GM19193 (cell line): Measurements from ENCODE around the gene CEBPG.

ENCODE experiments used
- POLR2A ChIP-seq: IDR thresholded peaks from 4 replicates; pipeline ENCODE4 v1.6.1; 2011; ENCODE audit not compliant: insufficient read depth, insufficient read length; ENCODE audit errors: extremely low read depth

The CEBPG gene

DNA sequence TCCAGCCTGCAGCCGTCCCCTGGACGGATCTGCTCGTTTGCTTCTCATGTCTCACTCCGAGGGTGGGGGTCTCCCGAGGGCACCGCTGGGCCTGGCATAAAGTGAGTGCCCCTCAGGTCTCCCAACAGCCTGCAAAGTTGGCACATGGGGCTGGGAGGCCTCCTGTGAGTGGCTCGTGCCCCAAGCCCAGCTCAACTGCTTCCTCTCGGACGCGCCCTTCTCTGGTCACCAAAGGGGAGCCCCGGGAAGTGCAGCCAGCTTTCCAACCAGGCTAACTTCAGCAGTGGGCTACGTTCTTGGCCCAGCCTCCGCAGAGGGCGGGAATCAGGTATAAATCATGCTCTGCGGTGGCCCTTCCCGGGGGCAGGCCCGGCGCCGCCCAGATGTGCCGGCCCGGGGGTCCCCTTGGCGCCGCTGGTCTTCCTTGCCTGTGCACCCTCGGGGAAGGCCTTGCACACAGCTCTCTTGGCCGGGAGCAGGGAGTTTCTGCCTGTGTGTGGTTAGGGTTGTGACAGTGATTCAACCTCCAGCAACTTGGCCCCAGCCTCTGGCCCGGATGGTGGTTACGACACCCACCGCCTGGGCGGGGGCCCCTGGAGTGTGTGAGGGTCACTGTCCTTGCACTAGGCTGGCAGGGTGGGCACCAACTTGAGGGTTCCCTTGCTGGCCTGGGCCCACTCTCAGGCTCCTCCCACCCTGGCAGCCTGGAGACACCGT, 20.7 kb downstream of the CEBPG start:
- no peak for TF ChIP-seq POLR2A

DNA sequence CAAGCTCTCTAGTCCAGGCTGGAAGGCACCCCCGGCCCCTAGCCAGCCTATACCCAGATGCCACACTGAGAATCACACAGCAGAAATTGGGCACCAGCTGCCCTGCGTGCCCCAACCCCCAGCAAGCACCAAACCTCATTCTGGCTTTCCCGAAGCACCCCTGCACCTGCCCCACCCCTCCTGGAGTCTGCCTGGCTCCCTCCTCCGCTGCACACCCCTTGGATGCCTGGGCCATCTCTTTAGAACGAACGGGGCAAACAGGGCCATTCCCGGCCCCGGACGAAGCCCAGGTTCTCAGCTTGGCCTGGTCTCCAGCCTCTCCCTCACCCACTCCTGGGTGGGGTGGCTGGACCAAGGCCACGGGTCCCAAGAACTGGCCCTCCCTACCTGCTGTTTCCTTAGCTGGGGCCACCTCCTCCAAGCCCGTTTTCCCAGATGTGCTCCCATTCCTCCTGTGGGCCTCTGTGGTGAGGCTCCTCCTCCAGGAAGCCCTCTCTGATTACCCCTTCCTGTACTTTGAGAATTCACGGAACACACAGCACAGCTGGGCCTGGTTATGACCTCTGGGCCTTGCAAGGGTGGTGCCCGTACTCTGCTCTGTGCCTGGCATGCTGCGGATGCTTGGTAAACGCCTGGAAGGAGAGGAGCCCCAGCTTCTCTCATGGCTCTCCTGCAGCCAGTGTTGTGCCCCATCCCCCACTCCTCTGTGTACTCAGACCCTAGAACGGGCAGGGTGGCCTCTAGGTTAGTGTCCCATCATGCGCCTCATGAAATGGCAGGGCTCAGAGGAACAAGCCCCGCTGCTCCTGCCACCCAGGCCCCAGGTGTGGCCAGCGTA, 21.4 kb downstream of the CEBPG start:
- no peak for TF ChIP-seq POLR2A

DNA sequence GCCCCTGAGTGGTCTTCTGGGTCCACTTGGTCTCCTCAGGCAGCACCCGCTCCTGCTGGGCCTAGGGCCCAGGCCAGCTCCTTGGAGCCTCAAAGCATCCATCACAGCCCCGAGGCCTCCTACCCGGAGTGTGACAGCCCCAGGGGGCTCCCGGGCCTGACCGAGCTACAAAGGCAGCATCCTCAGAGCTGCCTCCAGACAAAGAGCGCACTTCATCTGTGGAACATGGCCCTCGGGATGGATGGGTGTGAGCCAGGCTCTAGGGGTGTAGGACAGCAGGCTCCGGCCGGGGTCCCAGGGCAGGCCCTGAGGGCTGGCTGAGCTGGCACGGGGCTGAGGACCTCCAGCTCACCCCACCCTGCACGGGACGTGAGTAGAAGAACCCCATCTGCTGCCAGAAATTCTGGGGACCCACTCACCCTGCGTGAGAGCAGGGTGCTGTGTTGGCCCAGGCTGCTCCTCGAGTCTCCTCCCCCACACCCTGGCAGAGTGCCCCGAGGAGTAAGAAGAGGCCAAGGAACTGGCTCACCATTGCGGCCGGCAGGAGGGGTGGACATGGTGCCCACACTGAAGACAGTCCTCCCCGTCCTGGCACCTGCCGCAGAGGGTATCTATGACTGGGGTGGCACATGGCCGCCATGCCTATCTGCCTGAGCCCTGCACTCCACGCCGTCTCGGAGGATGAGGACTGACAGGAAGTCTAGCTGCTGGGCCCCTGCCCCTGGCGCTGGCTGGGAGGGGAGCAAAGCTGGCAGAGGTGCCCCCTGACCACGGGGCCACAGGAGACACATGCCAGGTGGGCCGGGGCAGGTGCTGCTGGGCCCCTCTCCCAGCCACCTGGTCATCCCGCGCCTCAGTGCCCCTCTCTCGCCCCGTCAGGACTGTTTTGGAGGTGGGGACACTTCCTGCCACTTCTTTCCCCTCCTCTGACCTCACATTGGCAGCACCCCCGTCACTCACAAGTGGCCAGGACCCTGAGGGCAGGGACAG, 22.3 kb downstream of the CEBPG start:
- no peak for TF ChIP-seq POLR2A

DNA sequence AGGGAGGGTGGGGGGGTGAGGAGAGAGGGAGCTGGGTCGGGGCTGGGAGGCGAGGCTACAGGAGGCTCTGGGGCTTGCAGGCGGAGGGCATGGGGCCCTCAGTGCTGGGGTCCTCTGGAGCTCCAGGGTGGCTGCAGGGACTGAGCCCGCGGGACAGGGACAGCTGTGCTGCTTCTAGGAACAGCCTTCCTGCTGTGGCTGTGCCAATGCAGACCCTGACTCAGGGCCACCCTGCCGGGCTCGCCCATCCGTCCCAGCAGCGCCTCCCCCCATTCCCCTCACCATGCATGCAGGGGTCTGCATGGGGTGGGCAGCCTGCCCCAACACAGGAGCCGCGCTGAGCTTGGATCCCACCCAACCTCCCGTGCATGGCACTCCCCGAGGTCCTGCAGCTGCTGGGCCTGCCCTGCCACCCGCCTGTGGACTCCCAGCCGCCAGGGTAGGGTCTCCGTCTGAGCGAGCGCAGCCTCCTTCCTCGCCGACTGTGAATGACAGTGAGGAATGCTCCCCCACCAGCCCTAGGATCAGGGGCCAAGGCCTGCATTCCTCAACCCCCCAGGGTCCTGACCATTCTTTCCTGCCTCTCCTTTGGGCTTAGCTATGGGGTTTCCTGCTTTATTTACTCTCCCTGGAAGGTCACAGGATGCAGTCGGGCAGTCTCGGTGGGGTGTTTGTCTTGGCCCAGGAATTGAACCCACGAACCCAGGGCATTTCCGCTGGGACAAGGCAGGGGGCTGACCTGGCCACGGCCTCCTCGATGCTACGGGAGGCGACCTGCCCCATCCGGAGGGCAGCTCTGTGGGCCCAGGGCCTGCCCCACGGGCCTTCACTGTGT, 23.4 kb downstream of the CEBPG start:
- TF ChIP-seq POLR2A: no peak

DNA sequence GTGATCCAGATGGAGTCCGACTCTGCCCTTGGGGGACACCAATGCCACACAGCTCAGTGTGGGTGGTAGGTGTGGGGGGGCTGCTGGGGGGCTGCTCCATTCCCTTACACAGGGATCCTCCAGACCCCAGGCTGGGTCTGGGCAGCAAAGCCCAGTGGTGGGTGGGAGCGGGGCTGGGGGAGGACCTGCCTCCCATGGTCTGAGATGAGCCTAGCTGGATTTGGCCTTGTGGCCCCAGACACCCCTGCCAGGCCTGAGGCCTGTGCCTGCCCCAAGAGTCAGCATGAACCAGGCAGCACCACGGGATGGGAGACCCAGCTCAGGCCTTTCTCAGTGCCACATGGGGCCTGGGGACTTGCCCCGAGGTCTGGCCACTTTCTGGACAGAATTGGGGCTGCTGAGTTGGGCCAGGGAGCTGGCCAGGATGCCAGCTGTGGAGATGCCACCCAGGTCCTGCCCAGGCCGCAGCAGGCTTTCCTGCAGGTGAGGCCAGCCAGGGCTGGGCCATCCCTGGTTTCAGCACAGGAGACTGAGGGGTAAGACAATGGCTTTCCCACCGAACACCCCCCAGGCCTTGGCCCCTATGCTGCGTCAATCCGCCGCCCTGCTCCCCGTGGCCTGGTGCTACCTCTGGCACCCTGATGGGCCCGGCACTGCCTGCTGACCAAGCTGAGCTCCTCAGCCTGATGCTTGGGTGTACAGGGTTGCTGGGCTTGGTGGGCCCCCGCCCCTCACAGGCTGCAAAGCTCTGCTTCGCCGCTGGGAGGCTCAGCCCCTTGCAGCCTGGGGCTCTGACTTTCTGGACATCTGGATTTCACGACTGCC, 24.2 kb downstream of the CEBPG start:
- no peak for TF ChIP-seq POLR2A

DNA sequence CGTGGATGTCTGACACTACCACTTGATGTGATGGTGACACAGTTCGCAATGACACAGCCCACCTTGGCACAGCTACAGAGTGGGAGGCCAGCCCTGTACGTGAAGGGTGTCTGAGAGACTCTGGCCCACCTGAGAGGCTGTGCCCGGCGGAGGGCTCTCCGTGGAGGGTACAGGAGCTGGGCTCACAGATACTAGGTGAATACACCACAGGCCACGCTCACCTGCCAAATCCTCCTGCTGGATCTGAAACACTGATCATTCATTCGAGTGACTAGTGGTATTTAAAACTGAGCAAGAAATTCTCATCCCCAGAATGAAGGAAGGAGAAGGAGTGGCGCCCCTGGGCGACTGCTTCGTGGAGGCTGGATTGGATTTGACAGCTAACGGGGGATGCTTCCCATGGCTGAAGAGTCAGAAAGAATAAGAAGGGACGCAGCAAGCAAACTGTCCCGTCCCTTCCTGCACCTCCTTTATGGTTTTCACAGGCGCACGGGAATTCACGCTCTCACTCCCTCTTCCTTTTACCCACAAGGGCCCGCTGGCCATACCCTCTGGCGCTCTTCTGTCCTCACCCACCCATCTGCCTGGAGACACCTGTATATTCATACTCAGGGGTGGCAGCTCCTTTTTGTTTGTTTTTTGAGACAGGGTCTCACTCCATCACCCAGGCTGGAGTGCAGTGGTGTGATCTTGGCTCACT, 25.0 kb downstream of the CEBPG start:
- TF ChIP-seq POLR2A: no peak

DNA sequence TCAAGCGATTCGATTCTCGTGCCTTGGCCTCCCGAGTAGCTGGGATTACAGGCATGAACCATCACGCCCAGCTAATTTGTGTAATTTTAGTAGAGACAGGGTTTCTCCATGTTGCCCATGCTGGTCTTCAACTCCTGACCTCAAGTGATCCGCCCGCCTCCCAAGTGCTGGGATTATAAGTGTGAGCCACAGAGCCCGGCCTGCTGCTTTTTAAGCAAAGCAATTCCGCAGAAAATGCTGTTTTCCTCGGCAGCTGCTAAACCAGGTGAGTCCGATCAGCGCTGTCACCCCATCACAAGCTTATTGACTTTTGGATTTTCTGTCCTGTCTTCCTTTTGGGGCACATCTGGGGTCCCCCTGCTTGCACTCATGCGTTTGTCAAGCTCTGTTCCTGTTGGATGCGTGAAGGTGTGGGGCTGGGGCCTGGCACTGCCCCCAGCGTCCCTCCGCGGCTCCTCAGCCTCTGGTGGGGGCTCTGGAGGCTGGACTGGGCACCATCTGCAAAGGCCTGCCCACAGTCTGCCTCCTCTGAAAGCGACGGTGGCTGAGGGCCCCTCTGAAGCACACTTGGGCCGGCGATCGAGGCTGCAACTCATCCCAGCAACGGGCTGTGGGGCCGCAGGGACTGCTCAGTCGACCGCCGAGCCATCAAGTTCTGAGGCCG, 25.7 kb downstream of the CEBPG start:
- no peak for TF ChIP-seq POLR2A

DNA sequence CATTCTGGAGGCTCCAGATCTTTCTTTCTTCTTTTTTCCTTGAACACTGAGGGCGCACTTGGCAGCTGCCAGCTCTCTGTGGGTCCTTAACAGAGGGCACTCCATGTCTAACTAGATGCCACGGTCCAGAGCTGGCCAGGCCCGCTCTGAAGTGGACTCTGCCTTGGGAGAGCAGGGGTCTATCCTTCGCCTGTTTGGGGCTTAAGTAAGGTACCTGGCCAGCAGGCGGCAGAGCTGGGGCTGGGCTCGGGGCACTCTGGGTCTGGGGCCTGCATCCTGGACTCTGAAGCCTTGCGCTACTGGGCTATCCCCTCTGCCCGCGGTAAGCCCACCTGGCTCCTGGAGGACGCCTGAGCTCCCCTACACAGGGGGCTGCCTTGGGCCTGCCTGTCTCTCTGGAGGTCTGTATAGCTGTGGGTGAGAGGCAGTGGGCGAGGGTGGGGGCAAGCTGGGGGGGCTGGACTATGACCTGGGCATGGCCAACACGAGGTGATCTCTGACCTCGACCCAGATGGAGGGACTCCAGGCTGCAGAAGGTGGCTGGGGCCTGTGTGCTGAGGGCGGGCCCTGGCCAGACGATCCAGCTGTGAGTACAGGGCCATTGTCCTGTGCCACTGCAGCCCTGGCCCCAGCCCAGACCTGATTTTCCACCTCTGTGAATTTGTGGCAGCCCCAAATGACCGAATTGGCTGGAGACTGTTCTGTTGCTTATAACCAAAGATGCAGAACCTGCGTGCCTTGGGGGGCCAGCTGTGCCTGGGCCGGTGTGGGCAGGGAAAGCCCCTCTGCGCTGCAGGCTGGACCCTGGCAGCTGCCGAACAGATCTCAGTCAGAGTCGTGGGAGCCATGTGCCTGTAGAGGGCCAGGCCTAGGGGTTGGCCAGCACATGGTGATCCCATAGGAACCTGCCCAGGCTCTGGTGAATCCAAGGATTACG, 26.5 kb downstream of the CEBPG start:
- TF ChIP-seq POLR2A: no peak

DNA sequence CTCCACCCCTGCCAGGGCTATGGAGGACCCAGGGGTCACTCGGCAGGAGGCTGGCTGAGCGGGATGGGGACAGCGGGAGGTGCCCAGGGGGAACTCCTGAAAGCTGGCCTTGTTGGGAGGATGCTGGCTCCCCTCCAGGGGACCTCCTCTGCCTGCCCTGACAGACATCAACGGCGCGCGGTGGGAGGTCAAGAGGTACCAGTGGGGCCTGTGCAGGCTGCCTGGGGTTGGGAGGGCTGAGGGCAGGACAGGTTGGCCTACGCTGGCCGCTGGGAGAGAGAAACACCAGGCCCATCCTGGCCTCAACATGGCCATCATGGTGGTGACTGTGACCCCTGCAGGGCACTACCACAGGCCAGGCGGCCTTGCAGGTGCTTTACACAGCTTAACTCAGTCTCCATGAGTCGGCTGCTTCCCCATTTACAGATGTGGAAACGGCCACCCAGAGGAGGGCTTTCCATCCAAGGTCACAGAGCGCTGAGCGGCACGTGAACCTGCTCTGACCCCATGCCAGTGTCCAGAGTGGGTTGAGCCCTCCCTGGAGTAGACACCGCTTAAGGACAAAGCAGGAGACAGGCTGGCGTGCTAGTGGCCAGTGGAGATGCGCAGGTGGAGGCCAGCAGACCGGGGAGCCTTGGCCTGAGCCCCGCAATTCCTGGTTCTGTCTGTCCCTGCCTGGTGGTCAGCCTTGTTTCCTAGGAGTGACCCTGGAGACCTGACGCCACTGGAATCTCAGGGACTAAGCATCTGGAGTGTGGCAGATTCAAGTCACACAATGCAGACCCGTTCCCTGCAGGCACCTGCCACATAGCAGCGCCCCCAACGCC, 27.6 kb downstream of the CEBPG start:
- no peak for TF ChIP-seq POLR2A

DNA sequence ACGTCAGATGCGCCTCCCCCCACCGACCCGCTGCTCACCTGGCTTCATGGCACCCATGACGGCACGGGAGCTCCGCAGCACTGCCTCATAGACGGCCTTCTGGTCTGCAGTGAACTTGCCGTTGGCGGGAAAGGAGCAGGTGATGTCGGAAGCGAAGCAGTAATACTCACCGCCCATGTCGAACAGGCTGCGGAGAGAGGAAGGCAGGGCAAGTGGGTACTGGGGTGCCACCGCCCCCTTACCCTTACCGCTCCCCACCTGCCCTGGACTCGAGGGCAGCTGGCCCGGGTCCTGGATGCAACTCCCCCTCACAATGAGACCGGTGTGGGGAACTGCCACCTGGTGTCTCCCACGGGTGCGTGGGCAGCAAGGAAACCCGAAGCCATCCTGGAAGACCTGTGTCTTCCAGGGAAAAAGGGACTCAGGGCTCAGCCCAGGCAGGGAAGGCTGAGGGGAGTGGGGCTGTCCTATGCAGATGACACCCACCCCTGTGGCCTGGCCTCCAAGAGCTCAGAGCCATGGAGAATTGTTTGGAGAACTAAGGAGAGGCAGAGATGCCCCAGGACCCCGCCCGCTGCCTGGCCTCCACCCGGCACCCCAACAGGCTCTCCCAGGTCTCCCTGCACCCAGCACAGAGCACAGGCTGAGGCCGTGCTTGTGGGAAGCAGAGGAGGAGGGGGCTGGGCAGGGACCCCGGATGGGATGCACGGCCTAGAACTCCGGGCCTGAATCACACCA, 28.3 kb downstream of the CEBPG start:
- TF ChIP-seq POLR2A: no peak
